K562 (cell line): Measurements from ENCODE around the gene KIF5C. TPM values are rescaled to one million over a fixed set of nuclear protein-coding genes. Genes with fewer than 3 reads are reported as not detected.

Experiments used
- ATAC-seq: fragments of 200-7000 bp; cut with Tn5 transposase; 3 replicates; pipeline ENCODE4 v1.9.1; 2020; ENCODE audit warnings: moderate library complexity
- BruUV-seq: library from RNA; stranded (reverse); fragments of 400-500 nt; replicated peaks from 2 replicates; lab custom pipeline; 2021; lab: Mats Ljungman, UMichigan
- CTCF ChIA-PET: fragments of 300-600 bp; formaldehyde crosslinking; extraction: SDS; loops from one replicate; lab custom pipeline; 2021; ENCODE audit warnings: low intra/inter-chr PET ratio; lab: Yijun Ruan, JAX
- POLR2A ChIA-PET: fragments of 300-600, 350-650 bp; sonication (Branson Sonifier 250); formaldehyde crosslinking; extraction: SDS; loops from one replicate; lab custom pipeline; 2021; ENCODE audit warnings: antibody characterized with exemption, inconsistent platforms; lab: Yijun Ruan, JAX
- DNase-seq, 4 experiments: peaks; one replicate each; pipeline versions ENCODE4 v3.0.0 to v3.0.0-alpha.2; 2011 to 2018; ENCODE audit warnings: low spot score in 3 of 4, mixed read lengths in 3 of 4; ENCODE audit errors: extremely low read depth in 1 of 4
- FAIRE-seq: peaks from 2 replicates; lab custom pipeline; 2011; peaks lifted over from hg19 to GRCh38; lab: Jason Lieb, UNC
- H2AFZ ChIP-seq: 2 replicates; pipeline ENCODE4 v1.6.0; 2011; ENCODE audit warnings: low read depth, low read length, control low read depth, inconsistent platforms
- H3K27ac ChIP-seq: fragments of 200-600 bp; 3 replicates; pipeline ENCODE4 v1.8.0; 2011; ENCODE audit warnings: low read depth, mild to moderate bottlenecking, control low read depth, inconsistent platforms, low read length, moderate library complexity, mixed read lengths; ENCODE audit errors: extremely low read depth
- H3K27me3 ChIP-seq, 2 experiments: fragments of 300-600 bp in 1 of 2; 2 replicates in 1 of 2; 3 replicates in 1 of 2; pipeline versions ENCODE4 v1.6.0 to v1.8.0; 2011; ENCODE audit warnings: inconsistent platforms in 2 of 2, low read length in 2 of 2, mild to moderate bottlenecking in 1 of 2, mixed read lengths in 1 of 2, moderate library complexity in 1 of 2; ENCODE audit not compliant: control insufficient read depth in 2 of 2, insufficient read depth in 2 of 2
- H3K36me3 ChIP-seq: fragments of 300-600 bp; 3 replicates; pipeline ENCODE4 v1.8.0; 2011; ENCODE audit warnings: mild to moderate bottlenecking, low read length, inconsistent platforms; ENCODE audit not compliant: control insufficient read depth, insufficient read depth
- H3K4me1 ChIP-seq, 2 experiments: fragments of 200-600 bp in 1 of 2; replicated peaks in 1 of 2; 2 replicates in 1 of 2; 3 replicates in 1 of 2; pipeline versions ENCODE4 v1.5.1 to v1.8.0; 2011; ENCODE audit warnings: inconsistent platforms in 2 of 2, low read length in 2 of 2, mild to moderate bottlenecking in 1 of 2, mixed read lengths in 1 of 2, moderate library complexity in 1 of 2; ENCODE audit not compliant: control insufficient read depth in 2 of 2, insufficient read depth in 2 of 2
- H3K4me2 ChIP-seq: 2 replicates; pipeline ENCODE4 v1.6.1; 2011; ENCODE audit warnings: low read length, control low read depth, inconsistent platforms, mixed read lengths; ENCODE audit not compliant: insufficient read depth
- H3K4me3 ChIP-seq: fragments of 200-600 bp; sonication (generic), shearing (Covaris generic); 2 replicates; pipeline ENCODE4 v1.5.1; 2016; ENCODE audit warnings: control low read depth, inconsistent platforms
- H3K79me2 ChIP-seq: fragments of 200-600 bp; 3 replicates; pipeline ENCODE4 v1.8.0; 2011; ENCODE audit warnings: low read length, inconsistent platforms; ENCODE audit not compliant: control insufficient read depth, insufficient read depth
- H3K9ac ChIP-seq, 2 experiments: 2 replicates each; pipeline versions ENCODE4 v1.6.0 to v1.6.1; 2011; ENCODE audit warnings: low read depth in 2 of 2, low read length in 2 of 2, control low read depth in 1 of 2, inconsistent platforms in 1 of 2, mild to moderate bottlenecking in 1 of 2, mixed read lengths in 1 of 2; ENCODE audit not compliant: insufficient read depth in 1 of 2
- H3K9me1 ChIP-seq: one replicate; pipeline ENCODE4 v1.6.0; 2011; ENCODE audit warnings: inconsistent platforms, mild to moderate bottlenecking, low read length, moderate library complexity; ENCODE audit not compliant: control insufficient read depth, insufficient read depth
- H3K9me3 ChIP-seq: replicated peaks from 2 replicates; pipeline ENCODE4 v1.5.1; 2011; ENCODE audit warnings: low read depth, low read length, inconsistent platforms; ENCODE audit not compliant: control insufficient read depth, insufficient read depth
- H4K20me1 ChIP-seq: replicated peaks from 2 replicates; pipeline ENCODE4 v1.6.1; 2011; ENCODE audit warnings: low read length, inconsistent platforms, mixed read lengths; ENCODE audit not compliant: control insufficient read depth, insufficient read depth
- CREB5 ChIP-seq: fragments of 250-450 bp; sonication (Bioruptor Pico); IDR thresholded peaks from 2 replicates; pipeline ENCODE4 v1.5.0; 2020; ENCODE audit warnings: mild to moderate bottlenecking
- ETV1 ChIP-seq: fragments of 450-650 bp; conservative IDR thresholded peaks from 2 replicates; pipeline ENCODE4 v1.6.1; 2016; ENCODE audit warnings: missing genetic modification characterization, control low read depth, low read depth, missing compliant biosample characterization
- JUNB ChIP-seq: fragments of 450-650 bp; formaldehyde crosslinking; conservative IDR thresholded peaks from 2 replicates; pipeline ENCODE4 v1.4.0; 2020; ENCODE audit warnings: mild to moderate bottlenecking
- POLR2A ChIP-seq: fragments of 450-650 bp; conservative IDR thresholded peaks from 2 replicates; pipeline ENCODE4 v1.6.1; 2016
- RBM25 ChIP-seq: fragments of 200-400 bp; formaldehyde crosslinking; IDR thresholded peaks from 2 replicates; pipeline ENCODE4 v1.6.1; 2018; ENCODE audit warnings: low read length, low read depth, moderate library complexity; ENCODE audit not compliant: severe bottlenecking
- RREB1 ChIP-seq: fragments of 250-450 bp; sonication (Bioruptor Pico); IDR thresholded peaks from 2 replicates; pipeline ENCODE4 v1.4.0; 2020
- ZBTB34 ChIP-seq: fragments of 250-450 bp; sonication (Bioruptor Pico); IDR thresholded peaks from 2 replicates; pipeline ENCODE4 v1.8.0; 2021; ENCODE audit warnings: mild to moderate bottlenecking, moderate library complexity
- ZKSCAN3 ChIP-seq: fragments of 250-450 bp; sonication (Bioruptor Pico); IDR thresholded peaks from 2 replicates; pipeline ENCODE4 v1.4.0; 2020
- ZNF121 ChIP-seq: sonication (generic); formaldehyde crosslinking; conservative IDR thresholded peaks from 2 replicates; pipeline ENCODE4 v1.8.0; 2022; ENCODE audit warnings: missing genetic modification reagents
- ZNF395 ChIP-seq: fragments of 200-800 bp; sonication (Bioruptor generic); IDR thresholded peaks from 2 replicates; pipeline ENCODE4 v1.6.1; 2017; ENCODE audit warnings: missing genetic modification characterization, missing compliant biosample characterization
- ZNF77 ChIP-seq: fragments of 250-450 bp; sonication (Bioruptor Pico); IDR thresholded peaks from 2 replicates; pipeline ENCODE4 v1.5.0; 2020
- WGBS: fragments of 100-300 bp; shearing (Covaris generic); methylation state at CpG from one replicate; pipeline ENCODE4 v1.1.6; 2016; ENCODE audit warnings: low coverage, mixed read lengths; ENCODE audit not compliant: insufficient coverage; ENCODE audit errors: missing lambda C conversion rate; 5-methylcytosine and 5-hydroxymethylcytosine counted together
- in situ Hi-C: fragments of 300-500 bp; cut with MboI; formaldehyde crosslinking; loops from 4 replicates; pipeline ENCODE4 v1.15.0; 2018; ENCODE audit warnings: inconsistent platforms, mixed read lengths
- intact Hi-C: fragments of 100-400 bp; cut with micrococcal nuclease; formaldehyde crosslinking; loops from 2 replicates; pipeline ENCODE4 v1.14.2; 2022
- polyA plus RNA-seq, 8 experiments: library from polyadenylated mRNA; depleted of rRNA in 4 of 8; stranded (reverse) in 5 of 8; unstranded in 3 of 8; fragments of >200 nt; fragmentation: Nextera tagmentation in 2 of 8; fragmentation: Illumina TruSeq in 1 of 8; extraction: Ambion mirVana in 2 of 8; extraction: Trizol in 1 of 8; gene quantifications; 2 replicates each; pipeline versions ENCODE4 v1.2.1 to v1.2.3, GENCODE V29; 2011 to 2014; ENCODE audit warnings: inconsistent platforms in 1 of 8, missing spikeins in 1 of 8
- total RNA-seq, 7 experiments: library from RNA; depleted of rRNA in 6 of 7; stranded (reverse); fragments of >200 nt in 6 of 7; fragmentation: Illumina TruSeq in 2 of 7; extraction: Trizol in 2 of 7; gene quantifications; 2 replicates each; pipeline versions ENCODE4 v1.2.1 to v1.2.3, GENCODE V29; 2011 to 2021; ENCODE audit warnings: low replicate concordance in 1 of 7

The KIF5C gene
- total and polyA plus RNA-seq, 9 of the 15 experiments (the other 6 are each of a cell fraction or from before 2014, with no cell fraction given), result 0.01 to 0.09 (median 0.01) TPM; not detected in 6

- 0% methylated on average over 1 of the region's 1 CpG for WGBS
- H3K9ac ChIP-seq, result no peak overlapping the region
- H3K36me3 ChIP-seq, result no peaks in the 10 kb centered on the region
- ChIA-PET POLR2A (interaction anchor here (0.6 to 1.1 kb wide), 2 partner anchors 18 to 38 kb away, joined by 3 to 5 read pairs; no protein-coding TSS in a partner anchor), CTCF (no interaction called here)
- H4K20me1 ChIP-seq, result no peaks in the 10 kb centered on the region
- H2AFZ ChIP-seq, result no peak overlapping the region
- ATAC-seq (no peak), FAIRE-seq (no peak), DNase-seq (no peak)
- no TSS peak for BruUV-seq
- peaks cover 0 to 10% of the 10 kb centered on the region in 2 experiments; a peak in 1 of 5 replicates for H3K4me1 ChIP-seq
- H3K9me3 ChIP-seq, result no peaks in the 10 kb centered on the region
- no peaks in the 10 kb centered on the region for H3K9me1 ChIP-seq
- H3K4me3 ChIP-seq, result no peak overlapping the region
- no peaks in the 10 kb centered on the region for H3K79me2 ChIP-seq
- in situ Hi-C loops, result no loop called here
- intact Hi-C loops, result no loop called here
- H3K27me3 ChIP-seq, result peaks cover 4 to 25% of the 10 kb centered on the region in 2 experiments; a peak in 3 of 5 replicates
- no peak overlapping the region for H3K4me2 ChIP-seq
- H3K27ac ChIP-seq, result no peak overlapping the region
- TF ChIP-seq ZNF395 (no peak), JUNB (no peak), CREB5 (CRISPR knock-in tag) (no peak), ETV1 (tag) (no peak), ZKSCAN3 (CRISPR knock-in tag) (no peak), RREB1 (CRISPR knock-in tag) (no peak), ZNF77 (CRISPR knock-in tag) (no peak), ZBTB34 (CRISPR knock-in tag) (no peak), POLR2A (no peak), RBM25 (no peak), ZNF121 (CRISPR knock-in tag) (no peak)
These were observed 166.5 kb downstream of the KIF5C start for GRCh38 chr2:149041482-149041881.
